ENCODE data around the gene CACNA2D1.
A peak's percentile ranks its signal among the peaks of the same experiment; 100 is the strongest.

Gene CACNA2D1

DNA sequence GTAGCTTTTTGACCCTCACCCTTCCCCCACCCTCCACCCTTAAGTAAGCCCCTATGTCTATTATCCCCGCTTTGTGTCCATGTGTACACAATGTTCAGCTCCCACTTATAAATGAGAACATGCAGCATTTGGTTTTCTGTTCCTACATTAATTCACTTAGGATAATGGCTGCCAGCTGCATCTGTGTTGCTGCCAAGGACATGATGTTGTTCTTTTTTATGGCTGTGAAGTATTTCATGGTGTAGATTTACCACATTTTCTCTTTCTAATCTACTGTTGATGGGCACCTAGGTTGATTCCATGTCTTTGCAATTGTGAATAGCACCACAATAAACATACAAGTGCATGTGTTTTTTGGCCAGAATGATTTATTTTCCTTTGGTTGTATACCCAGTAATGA lies 232.2 kb downstream of the CACNA2D1 start:
- no peak for DNase-seq

DNA sequence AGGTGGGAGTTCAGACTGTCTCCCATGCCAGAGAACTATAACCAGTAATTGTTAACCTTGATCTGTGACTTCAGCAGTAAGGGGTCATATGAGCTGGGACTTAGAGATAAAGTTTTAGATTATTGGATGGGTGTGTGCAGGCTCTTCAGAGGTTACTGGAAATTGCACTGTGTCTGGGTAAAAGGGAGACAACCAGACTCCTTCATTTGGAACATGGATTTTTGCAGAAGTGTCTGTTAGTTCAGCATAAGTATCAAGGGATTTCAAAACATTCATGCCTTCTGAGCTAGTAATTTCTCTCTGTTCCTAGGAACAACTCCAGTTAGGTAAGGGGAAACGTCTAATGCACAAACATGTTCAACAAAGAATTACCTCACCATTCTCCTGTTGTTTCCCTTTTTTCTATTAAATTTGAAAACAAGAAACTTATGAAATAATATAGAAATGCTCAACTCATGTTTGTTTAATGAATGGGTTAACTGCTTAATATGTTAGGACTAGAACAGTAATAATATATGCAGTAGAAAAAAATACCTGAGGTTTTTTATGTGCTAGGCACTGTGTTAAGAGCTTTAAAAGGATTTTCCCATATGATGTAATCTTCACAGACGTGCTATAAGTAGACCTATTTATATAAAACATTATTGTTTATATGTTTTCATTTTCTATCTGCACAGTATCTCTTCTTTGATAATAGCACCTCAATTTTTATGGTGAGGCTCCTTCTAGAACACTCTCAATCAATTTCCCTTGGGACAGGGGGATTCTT lies 233.0 kb downstream of the CACNA2D1 start:
- no peak for DNase-seq

DNA sequence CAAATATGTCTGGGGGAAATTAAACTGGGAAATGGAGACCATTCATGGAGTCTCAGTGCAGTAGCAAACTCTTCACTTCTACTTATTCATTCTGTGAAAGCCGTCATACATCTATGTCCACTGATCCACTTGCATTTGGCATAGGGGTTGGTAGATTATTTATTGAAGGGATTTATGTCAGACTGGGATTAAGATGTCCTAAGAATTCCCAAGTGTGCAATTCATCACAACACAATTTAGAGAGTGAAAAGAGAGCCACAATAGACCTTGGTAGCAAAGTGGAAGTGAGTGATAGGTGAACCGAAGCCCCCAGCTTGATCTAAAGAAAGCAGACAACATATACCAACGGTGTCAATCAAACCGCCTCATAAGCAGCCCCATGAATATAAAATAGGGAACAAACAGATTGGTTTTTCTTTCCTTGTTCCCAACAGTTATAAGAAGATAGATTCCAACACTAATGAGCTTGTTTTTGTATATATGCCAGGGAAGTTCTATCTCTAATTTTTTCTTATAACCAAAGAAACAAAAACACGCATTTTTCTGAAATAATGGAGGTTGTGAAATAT lies 234.3 kb downstream of the CACNA2D1 start:
- DNase-seq = no peak

DNA sequence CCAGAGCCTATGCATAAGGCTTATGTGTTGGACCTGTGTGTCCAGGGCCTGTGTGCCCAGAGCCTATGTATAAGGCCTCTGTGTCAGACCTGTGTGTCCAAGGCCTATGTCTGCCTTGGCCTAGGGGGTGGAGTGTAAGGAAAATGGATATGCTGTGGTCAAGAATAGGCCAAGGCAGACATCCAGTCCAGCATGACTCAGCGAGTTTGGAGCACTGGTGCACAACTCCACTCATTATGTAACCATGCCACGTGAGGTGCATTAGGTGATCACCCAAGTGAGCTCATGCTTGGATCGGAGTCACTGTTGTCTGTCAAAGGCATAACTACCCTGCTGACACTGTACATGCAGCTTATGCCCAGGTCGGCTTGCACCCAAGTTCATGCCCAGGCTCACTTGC lies 238.9 kb downstream of the CACNA2D1 start:
- DNase-seq = no peak

DNA sequence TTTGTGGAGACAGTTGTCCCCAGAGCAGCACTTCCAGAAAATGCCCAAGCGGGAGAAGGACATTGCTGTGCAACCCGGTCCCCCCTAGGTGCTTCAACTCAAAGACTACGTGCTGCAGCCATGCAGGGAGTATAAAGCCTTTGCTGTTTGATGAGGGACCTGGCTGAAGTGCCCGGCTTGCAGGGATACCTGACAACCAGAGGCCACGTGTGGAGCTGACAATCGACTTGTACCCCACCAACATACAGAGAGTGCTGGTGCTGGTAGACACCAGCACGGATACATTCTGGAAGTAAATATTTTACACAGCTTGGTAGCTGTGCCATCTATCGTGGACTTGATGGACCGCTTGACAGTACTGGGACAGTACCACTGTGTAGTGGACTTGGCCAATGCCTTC lies 240.6 kb downstream of the CACNA2D1 start:
- no peak for DNase-seq

DNA sequence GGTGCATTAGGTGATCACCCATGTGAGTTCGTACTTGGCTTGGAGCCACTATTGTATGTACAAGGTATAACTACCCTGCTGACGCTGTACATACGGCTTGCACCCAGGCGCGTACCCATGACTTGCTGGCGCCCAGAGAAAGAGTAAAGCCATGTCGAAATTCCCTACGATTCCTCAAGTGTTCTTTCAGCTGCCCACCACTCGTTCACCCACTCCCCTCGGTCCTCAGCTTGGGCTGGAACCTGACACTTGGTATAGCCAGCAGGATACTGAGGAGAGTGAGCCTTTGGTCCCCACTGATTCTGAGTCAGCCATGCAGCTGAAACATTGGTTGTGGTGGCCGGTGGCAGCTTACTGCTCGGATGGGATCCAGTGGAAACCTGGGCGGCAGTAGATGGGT lies 241.5 kb downstream of the CACNA2D1 start:
- no peak for DNase-seq

DNA sequence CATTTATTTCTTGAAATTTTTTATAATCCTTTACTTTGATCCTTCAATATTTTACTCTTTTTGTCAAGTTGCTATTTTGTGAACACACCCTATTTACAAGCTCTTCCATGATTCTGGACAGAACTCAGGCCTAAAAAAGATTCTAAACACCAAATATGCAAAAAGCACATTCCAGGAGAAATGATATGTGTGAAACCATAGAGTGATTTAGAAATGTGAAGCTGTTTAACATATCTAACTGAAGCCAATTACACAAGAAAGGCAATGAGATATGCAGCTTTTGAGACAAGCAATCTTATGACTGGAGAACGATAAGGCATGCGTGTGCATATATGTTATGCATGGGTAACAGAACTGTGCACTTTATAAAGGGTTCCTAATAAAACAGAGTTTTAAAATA lies 243.0 kb downstream of the CACNA2D1 start:
- DNase-seq = no peak

DNA sequence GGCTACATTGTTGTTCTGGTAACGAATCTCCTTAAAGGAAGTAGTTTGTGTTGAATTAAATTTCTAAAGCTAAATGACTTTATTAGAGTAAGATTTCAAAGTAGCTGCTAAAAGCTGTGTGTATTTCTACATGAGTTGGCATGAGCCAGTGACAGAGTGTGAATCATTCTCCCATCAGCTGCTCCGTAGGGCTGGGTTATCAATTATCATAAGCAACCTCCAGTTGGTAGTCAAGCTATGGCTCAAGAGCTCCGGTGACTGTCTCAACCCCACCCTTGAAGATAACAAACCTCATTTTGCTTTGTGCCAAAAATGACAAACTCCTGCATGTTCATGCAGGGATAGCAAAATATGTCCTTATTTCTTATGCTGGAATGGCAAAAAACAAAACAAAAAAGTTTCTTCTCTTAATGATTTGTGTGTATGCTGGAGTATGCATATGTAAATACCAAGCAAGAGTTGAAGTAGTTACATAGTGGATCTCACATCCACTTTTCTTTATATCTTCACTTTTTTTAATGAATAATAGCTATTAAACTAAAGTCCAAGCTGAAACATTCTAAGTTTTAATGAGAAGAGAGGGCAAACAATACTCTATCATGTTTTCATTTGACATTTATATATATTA lies 249.4 kb downstream of the CACNA2D1 start:
- DNase-seq = no peak

DNA sequence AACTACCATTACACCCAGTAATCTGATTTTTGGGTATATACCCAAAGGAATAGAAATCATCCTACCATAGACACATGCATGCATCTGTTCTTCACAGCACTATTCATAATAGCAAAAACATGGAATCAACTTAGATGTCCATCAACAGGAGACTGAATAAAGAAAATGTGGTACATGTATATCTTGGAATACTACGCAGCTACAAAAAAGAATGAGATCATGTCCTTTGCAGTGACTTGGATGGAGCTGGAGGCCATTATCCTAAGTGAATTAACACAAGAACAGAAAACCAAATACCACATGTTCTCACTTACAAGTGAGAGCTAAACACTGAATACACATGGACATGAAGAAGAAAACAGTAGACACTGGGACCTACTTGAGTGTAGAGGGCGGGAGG lies 254.9 kb downstream of the CACNA2D1 start:
- no peak for DNase-seq

DNA sequence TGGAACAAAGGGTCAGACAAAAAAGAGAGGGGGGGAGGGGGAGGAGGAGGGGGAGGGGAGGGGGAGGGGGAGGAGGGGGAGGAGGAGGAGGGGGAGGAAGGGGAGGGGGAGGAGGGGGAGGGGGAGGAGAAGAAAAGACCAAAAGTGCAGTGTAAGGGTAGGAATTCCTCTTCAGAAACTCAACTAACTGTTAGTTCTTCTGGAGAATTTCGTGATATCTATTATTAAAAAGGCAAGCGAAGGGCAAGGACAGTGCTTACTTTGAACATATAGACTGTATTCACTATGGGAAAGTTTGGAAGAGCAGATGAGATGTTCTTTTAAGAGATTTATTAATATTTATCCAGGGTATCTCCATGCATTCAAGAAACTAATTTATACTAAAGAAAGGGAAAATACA lies 258.1 kb downstream of the CACNA2D1 start:
- no peak for DNase-seq

DNA sequence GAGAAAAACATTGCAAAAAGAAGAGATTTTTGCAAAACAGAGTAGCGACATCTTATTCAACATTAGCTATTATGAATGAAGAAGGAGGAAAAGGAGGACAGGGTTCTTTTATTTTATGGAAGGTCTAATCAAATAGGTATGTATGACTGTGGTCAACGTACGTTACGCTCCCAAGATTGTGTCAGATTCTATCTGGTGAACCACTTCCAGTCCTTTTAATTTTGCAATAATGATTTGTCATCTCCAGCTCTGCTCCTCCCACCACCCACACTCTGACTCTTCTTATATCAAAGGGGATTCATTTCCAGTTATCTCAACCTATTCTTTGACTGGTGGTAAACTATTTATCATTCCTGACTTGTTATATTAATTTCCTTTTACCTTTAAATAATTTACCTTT lies 259.9 kb downstream of the CACNA2D1 start:
- DNase-seq = no peak

DNA sequence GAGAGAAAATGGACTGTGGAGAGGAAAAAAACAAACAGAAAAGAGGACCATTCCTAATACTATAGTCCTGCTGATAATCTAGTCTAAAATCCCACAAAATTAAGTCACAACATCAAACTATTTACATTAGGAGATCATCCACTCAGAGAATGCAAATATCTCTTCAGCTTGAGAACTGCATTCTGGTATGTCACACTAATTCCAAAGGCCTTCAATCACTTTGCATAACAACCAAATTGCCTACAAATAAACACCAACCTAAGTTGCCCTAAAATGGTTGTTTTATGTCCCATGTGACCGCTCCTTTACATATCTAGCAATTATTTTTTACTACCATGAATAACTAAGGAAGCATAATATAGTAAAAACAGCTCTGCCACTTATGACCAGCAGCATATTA lies 264.3 kb downstream of the CACNA2D1 start:
- no peak for DNase-seq

DNA sequence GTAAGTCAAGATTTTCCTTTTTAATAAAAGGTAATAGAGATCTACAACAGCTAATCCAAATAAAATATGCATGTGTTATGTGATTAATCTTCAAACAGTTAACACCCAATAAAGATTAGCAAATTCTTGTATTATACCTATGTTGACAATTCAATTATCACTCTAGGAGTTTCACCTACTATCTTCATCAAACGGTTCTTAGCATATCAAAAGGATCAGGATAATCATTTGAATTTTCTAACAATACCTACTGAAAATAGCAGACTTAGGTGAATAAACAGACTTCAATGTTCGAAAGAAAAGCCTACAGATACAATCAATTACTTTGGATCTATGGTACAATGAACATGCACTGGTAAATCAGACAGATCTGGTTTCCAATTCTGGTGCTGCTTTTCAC lies 268.3 kb downstream of the CACNA2D1 start:
- DNase-seq = no peak

DNA sequence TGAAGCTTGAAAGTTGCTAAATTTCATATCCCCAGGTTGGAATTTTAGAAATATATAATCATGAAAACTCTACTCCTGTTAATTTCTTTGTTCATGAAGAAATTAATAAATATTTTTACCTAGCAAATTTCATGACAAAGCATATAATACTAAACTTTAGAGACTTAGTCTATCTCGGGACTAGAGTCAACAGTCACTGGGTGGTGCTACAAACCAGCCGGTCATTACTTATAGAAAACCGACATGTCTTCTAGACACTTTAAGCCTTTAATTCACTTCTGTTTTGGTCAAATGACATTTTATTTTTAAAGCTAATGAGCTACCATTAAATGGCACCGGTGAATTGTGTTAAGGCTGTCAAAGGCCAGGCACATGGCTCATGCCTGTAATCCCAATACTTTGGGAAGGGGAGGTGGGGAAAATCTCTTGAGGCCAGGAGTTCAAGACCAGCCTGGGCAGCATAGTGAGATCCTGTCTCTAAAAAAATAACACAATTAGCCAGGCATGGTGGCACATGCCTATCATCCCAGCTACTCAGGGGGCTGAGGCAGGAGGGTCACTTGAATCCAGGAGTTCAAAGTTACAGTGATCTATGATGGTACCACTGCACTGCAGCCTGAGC lies 270.1 kb downstream of the CACNA2D1 start:
- no peak for DNase-seq

DNA sequence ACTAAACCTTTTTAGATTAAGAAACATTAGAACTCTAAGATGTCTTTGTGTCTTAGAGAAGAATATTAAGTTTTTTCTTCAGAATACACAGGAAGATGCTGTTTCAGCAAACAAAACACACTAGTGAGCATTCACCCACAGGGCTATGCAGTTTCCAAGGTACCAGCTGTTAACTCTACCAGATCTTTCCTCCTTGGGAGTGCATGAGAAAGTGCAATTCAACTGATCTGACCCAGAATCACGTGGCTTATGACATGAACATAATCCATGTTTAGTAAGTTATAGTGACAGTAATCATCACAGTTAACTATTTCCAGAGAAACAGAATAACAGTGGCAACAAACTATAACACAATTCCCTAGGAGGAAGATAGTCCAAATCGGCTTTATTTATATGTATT lies 270.7 kb downstream of the CACNA2D1 start:
- no peak for DNase-seq

DNA sequence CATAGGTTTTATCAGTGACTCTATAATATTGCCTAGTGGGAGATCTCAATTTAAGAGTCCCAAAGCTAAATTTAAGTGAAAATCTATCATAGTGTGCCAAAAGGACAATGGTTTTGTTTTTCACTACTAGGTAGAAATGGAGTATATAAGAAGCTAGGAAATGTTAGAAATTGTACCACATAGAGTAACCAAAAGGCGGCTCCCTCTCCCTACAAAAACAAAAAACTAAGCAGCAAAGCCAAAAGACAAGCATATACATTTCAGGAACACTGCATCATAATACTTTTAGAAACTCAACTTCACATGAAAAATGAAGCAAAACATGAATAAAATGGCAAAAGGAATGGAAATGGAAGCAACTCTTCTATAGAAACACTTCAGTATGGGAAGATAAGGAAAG lies 271.6 kb downstream of the CACNA2D1 start:
- DNase-seq = no peak

DNA sequence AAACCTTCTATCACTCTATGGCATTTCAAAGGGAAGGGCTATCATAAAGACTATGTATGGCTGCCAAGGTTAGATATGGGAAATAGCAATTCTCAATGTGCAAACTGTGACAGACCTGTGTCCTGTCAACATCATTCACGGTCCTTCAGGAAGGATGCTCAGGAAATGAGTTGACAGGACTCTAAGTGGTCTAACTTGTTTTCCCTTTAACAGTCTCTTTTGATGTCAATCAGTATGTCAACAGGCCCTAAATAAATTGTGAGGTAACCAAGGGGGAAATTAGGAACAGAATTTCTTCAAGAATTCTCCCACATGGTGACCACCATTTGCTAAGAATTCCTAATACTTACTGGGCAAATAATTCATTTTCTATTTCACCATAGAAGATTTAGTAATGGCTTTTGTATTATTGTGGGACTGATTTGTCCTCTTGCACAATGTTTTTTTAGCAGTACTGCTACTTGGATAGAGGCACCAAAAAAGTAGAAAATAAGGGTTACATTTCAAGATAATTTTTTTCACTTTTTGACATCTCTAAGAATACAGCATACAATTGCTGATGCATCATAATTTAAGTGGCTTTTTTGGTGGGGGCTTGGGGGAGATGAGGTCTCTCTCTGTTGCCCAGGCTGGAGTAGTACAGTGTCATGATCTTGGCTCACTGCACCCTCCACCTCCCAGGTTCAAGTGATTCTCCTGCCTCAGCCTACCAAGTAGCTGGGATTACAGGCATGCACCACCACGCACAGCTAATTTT lies 275.8 kb downstream of the CACNA2D1 start:
- DNase-seq = no peak

DNA sequence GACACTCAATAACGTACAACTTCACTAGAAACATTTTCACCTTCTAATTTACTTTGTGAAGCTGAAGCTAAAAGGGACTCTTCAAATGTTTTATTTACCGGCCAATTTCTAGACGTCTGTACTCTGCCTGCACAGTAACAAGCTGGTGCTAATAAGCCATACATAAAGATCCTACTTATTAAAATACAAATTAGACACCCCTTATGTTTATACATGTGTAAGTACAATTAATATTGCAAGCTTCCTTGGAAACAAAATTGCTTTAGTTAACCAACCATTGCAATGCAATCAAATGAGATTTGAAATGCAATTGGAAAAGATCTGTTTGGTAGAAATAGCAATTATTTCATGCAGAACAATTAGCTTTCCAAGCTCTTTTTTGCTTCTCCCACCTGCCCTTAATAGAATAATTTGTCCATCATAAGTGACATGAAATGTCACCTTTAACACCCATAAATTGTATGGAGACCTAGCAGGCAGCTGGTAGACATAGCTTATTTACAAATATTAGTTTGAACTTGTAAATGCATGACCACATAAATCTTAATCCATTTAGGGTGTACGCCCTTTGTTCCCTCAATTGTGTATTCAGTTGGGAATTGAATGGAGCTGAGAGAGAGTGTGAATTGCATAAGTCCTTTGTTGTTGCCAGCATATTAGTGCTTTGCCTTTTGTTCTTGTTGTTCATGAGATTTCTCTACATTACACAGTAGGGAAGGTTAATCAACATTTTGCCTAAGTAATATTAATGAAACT lies 277.1 kb downstream of the CACNA2D1 start:
- no peak for DNase-seq

DNA sequence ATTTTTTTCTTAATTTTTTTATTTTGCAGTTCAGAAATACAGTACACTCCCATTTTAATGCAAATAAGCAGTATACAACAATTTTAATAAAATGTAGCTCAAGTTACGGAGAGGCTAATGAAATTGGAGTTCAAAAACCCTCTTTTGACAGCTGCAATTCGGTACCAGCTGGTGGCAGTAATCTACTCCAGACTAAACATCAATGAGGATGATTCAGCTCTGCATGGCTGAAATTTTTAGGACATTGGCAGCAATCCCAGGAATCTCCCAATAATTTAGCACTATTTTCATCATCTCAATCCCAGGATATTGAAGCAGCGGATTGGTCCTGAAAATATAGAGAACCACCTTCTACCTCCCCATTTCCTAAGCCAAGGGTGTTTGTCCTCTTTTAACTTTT lies 278.8 kb downstream of the CACNA2D1 start:
- peak; percentile 14 for DNase-seq

DNA sequence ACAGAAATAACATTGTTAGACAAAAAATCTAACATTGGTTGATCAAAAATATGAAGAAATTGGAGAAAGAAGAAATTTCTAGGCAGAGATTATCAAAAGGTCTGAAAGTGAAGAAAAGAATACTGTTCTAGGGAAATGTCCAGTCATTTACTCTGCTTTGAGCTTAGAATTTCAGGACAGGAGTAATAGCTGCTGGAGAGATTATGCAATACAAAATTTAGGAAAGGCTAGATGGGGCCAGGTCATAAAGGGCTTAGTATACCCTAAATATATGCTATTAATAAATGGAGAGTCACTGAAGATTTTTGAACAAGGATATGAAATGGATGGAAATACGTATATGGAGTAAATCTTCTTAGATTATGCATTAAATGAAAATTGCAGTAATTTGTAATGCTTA lies 279.2 kb downstream of the CACNA2D1 start:
- DNase-seq = no peak

DNA sequence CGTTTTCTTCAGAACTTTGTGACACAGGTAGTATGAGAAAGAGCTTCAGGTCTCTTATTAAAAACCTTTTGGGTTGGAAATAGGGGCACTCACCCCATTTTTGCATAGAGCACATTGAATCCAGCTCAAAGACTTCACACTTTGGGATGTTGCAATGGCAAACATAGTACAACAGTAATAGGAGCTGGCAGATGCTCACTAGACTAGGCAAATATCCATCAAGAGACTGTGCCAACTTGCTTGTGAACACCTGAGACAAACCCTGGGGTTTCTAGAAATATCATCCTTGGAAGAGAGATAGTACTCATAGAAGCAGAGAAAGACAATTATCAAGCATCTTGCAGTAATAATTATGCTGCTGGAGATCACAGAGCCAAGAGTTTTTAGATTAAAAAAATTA lies 280.0 kb downstream of the CACNA2D1 start:
- no peak for DNase-seq

DNA sequence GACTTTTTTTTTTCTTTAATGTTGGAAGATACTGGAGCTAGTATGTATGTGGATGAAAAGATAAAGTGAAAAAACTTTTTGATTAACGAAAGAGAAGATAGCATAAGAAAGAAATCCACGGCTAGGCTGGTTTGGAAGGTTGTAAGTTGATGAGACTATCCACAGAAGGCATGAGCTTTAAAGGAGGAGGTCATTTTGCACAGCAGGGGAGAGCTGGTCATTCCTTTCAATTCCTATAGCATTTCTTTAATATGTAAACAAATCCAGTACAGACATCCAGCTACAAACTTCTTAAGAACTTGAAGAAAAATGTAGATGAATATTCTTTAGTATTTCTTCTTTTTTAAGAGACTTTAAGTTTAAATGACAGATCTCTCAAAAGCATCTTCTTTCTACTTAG lies 281.3 kb downstream of the CACNA2D1 start:
- no peak for DNase-seq

DNA sequence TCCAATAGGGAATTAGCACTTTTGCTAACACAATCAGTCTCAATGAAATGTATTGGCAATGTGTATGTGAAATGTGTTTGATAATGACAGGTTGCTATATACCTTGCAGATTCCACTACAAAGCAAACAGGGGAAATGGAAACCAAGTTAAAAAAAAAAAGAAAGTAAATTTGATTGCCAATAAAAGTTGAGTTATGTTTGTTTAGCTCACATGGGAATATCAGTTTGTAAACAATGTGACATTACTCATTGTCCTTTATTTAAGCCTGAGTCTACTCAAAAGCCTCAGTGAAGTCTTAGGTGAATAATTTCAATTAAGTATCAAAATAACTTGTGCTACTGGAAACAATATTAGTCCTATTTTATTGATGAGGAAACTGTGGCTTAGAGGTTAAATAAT lies 285.2 kb downstream of the CACNA2D1 start:
- DNase-seq = no peak

Measured in NCI-H524 treated with DMSO at 0.1 percent for 48 hours (cell line).